H9 (cell line): ENCODE data around the gene UTF1. TPM values are rescaled to one million over a fixed set of nuclear protein-coding genes. Genes with fewer than 3 reads are reported as not detected.

ENCODE experiments used
- DNase-seq: peaks from one replicate; pipeline ENCODE4 v3.0.0-alpha.2; 2017
- H2AFZ ChIP-seq: one replicate; pipeline ENCODE4 v1.6.1; 2013; ENCODE audit warnings: mild to moderate bottlenecking, low read length, control low read depth, moderate library complexity
- H2AK5ac ChIP-seq: 2 replicates; pipeline ENCODE4 v1.6.1; 2013; ENCODE audit warnings: low read length, control low read depth, mixed read lengths; ENCODE audit not compliant: insufficient read length
- H2BK120ac ChIP-seq: one replicate; pipeline ENCODE4 v1.6.1; 2013; ENCODE audit warnings: low read depth, mild to moderate bottlenecking, low read length, control low read depth, inconsistent platforms; ENCODE audit not compliant: poor library complexity, severe bottlenecking
- H2BK12ac ChIP-seq: 2 replicates; pipeline ENCODE4 v1.6.1; 2013; ENCODE audit warnings: low read length, control low read depth, mixed read lengths, low read depth; ENCODE audit not compliant: insufficient read length
- H2BK15ac ChIP-seq: 2 replicates; pipeline ENCODE4 v1.6.1; 2013; ENCODE audit warnings: low read depth, low read length, control low read depth
- H2BK20ac ChIP-seq: one replicate; pipeline ENCODE4 v1.6.1; 2013; ENCODE audit warnings: low read depth, mild to moderate bottlenecking, low read length, control low read depth, inconsistent platforms; ENCODE audit not compliant: poor library complexity, severe bottlenecking
- H2BK5ac ChIP-seq: 2 replicates; pipeline ENCODE4 v1.6.1; 2013; ENCODE audit warnings: low read length, control low read depth, mixed read lengths; ENCODE audit not compliant: insufficient read length
- H3K14ac ChIP-seq: 2 replicates; pipeline ENCODE4 v1.6.1; 2013; ENCODE audit warnings: low read length, control low read depth; ENCODE audit not compliant: insufficient read depth
- H3K18ac ChIP-seq: 2 replicates; pipeline ENCODE4 v1.6.1; 2013; ENCODE audit warnings: low read depth, mild to moderate bottlenecking, mixed read lengths, low read length, control low read depth; ENCODE audit not compliant: insufficient read length
- H3K23ac ChIP-seq: 2 replicates; pipeline ENCODE4 v1.6.1; 2013; ENCODE audit warnings: low read length, control low read depth, mixed read lengths, low read depth; ENCODE audit not compliant: insufficient read length
- H3K23me2 ChIP-seq: 2 replicates; pipeline ENCODE4 v1.6.1; 2013; ENCODE audit warnings: low read depth, mild to moderate bottlenecking, mixed read lengths, low read length, control low read depth; ENCODE audit not compliant: insufficient read length, poor library complexity, severe bottlenecking
- H3K27ac ChIP-seq: 2 replicates; pipeline ENCODE4 v1.5.1; 2013; ENCODE audit warnings: low read length, control low read depth, mixed read lengths, low read depth; ENCODE audit not compliant: insufficient read length
- H3K27me3 ChIP-seq: 2 replicates; pipeline ENCODE4 v1.6.1; 2013; ENCODE audit warnings: low read length, control low read depth, inconsistent platforms; ENCODE audit not compliant: insufficient read depth
- H3K4ac ChIP-seq: 2 replicates; pipeline ENCODE4 v1.6.1; 2013; ENCODE audit warnings: low read depth, mild to moderate bottlenecking, control low read depth, inconsistent platforms, low read length, moderate library complexity
- H3K4me1 ChIP-seq: 2 replicates; pipeline ENCODE4 v1.6.1; 2013; ENCODE audit warnings: low read length, control low read depth, inconsistent platforms; ENCODE audit not compliant: insufficient read depth
- H3K4me2 ChIP-seq: 2 replicates; pipeline ENCODE4 v1.6.1; 2013; ENCODE audit warnings: low read length, control low read depth, mixed read lengths; ENCODE audit not compliant: insufficient read length, insufficient read depth
- H3K56ac ChIP-seq: 2 replicates; pipeline ENCODE4 v1.6.1; 2013; ENCODE audit warnings: low read depth, mild to moderate bottlenecking, mixed read lengths, low read length, control low read depth; ENCODE audit not compliant: insufficient read length
- H3K79me1 ChIP-seq: 2 replicates; pipeline ENCODE4 v1.6.1; 2013; ENCODE audit warnings: low read depth, mild to moderate bottlenecking, moderate library complexity, low read length, control low read depth, inconsistent platforms; ENCODE audit not compliant: insufficient read depth, poor library complexity, severe bottlenecking
- H3K79me2 ChIP-seq: 2 replicates; pipeline ENCODE4 v1.6.1; 2013; ENCODE audit warnings: low read length, control low read depth, inconsistent platforms; ENCODE audit not compliant: insufficient read depth
- H3K9ac ChIP-seq: 2 replicates; pipeline ENCODE4 v1.6.1; 2013; ENCODE audit warnings: low read length, control low read depth, mixed read lengths; ENCODE audit not compliant: insufficient read length; ENCODE audit errors: extremely low read depth
- H3K9me3 ChIP-seq: one replicate; pipeline ENCODE4 v1.6.1; 2013; ENCODE audit warnings: low read depth, low read length, inconsistent platforms; ENCODE audit not compliant: control insufficient read depth
- H3T11ph ChIP-seq: one replicate; pipeline ENCODE4 v1.6.1; 2013; ENCODE audit warnings: mild to moderate bottlenecking, low read length, control low read depth, inconsistent platforms
- H4K20me1 ChIP-seq: one replicate; pipeline ENCODE4 v1.6.1; 2013; ENCODE audit not compliant: control insufficient read depth, insufficient read length, insufficient read depth
- H4K5ac ChIP-seq: 2 replicates; pipeline ENCODE4 v1.6.1; 2013; ENCODE audit warnings: low read depth, mild to moderate bottlenecking, mixed read lengths, low read length, control low read depth; ENCODE audit not compliant: insufficient read length
- H4K8ac ChIP-seq: replicated peaks from 2 replicates; pipeline ENCODE4 v1.6.1; 2013; ENCODE audit warnings: low read length, control low read depth, mixed read lengths, low read depth; ENCODE audit not compliant: insufficient read length
- H4K91ac ChIP-seq: 2 replicates; pipeline ENCODE4 v1.6.1; 2013; ENCODE audit warnings: low read depth, mild to moderate bottlenecking, moderate library complexity, mixed read lengths, low read length, control low read depth; ENCODE audit not compliant: insufficient read length
- H3K27ac Mint-ChIP-seq, 3 experiments: 2 replicates in 2 of 3; 3 replicates in 1 of 3; pipeline ENCODE4 v1.8.0; 2020 to 2021; ENCODE audit warnings: mixed read lengths in 3 of 3, mild to moderate bottlenecking in 1 of 3, moderate library complexity in 1 of 3
- H3K27me3 Mint-ChIP-seq: 2 replicates; pipeline ENCODE4 v1.8.0; 2021; ENCODE audit warnings: low read depth, mild to moderate bottlenecking, moderate library complexity, mixed read lengths
- H3K36me3 Mint-ChIP-seq, 3 experiments: 2 replicates in 2 of 3; 3 replicates in 1 of 3; pipeline ENCODE4 v1.8.0; 2020 to 2021; ENCODE audit warnings: low read depth in 3 of 3, mixed read lengths in 3 of 3; ENCODE audit not compliant: insufficient read depth in 1 of 3
- H3K4me1 Mint-ChIP-seq, 2 experiments: 2 replicates each; pipeline ENCODE4 v1.8.0; 2020; ENCODE audit warnings: mixed read lengths in 2 of 2
- H3K4me3 Mint-ChIP-seq, 2 experiments: 2 replicates in 1 of 2; 3 replicates in 1 of 2; pipeline ENCODE4 v1.8.0; 2020 to 2021; ENCODE audit warnings: mild to moderate bottlenecking in 2 of 2, mixed read lengths in 2 of 2, moderate library complexity in 1 of 2
- H3K9me3 Mint-ChIP-seq, 2 experiments: 2 replicates in 1 of 2; 3 replicates in 1 of 2; pipeline ENCODE4 v1.8.0; 2020; ENCODE audit warnings: mild to moderate bottlenecking in 2 of 2, mixed read lengths in 2 of 2, moderate library complexity in 1 of 2
- WGBS: extraction: QIAGEN DNeasy Blood & Tissue Kit; methylation state at CpG from one replicate; pipeline ENCODE4 v1.1.7; 2013; ENCODE audit warnings: missing lambda C conversion rate, low lambda C conversion rate, mixed read lengths; ENCODE audit not compliant: insufficient read length; ENCODE audit errors: extremely low coverage; 5-methylcytosine and 5-hydroxymethylcytosine counted together
- total RNA-seq: library from RNA; stranded (reverse); gene quantifications from 2 replicates; pipeline ENCODE4 v1.2.1, GENCODE V29; 2021
- TF ChIP-seq, protein P1 (sequence below): fragments of 200-600 bp; sonication (generic); conservative IDR thresholded peaks from 3 replicates; pipeline ENCODE4 v1.8.0; 2021; ENCODE audit warnings: antibody characterized with exemption, mild to moderate bottlenecking

The UTF1 gene
- total RNA-seq, 1 experiment from 2014 or later: 31.5 TPM

DNA sequence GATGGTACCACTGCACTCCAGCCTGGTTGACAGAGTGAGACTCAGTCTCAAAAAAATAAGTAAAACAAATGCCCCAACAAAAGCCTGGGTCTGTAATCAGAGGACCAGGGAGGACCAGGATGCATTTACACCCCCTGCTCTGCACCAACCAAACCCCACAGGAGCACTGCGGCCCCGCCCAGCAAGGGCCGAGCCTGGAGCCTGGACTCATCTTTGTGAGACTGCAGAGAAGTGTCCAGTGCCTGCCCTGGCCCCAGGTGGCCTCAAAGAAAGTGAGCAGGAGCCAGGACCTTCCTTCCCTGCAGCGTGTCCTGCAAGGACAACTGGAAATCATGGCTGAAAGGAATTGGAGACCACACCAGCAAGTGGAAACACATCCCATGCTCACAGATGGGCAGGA lies 38.4 kb upstream of the UTF1 start:
- Histone ChIP-seq H3K9ac (no peak overlapping the region), H4K8ac (no peak overlapping the region), H2BK5ac (no peak overlapping the region), H3K9me3 (no peaks in the 10 kb centered on the region), H3K56ac (no peak overlapping the region), H4K91ac (no peak overlapping the region), H3K79me2 (no peaks in the 10 kb centered on the region), H3K27me3 (no peaks in the 10 kb centered on the region), H3K4me1 (no peaks in the 10 kb centered on the region), H3K23ac (no peak overlapping the region), H3K18ac (no peak overlapping the region), H3K4ac (no peak overlapping the region), H2AFZ (no peak overlapping the region), H4K5ac (no peak overlapping the region), H3K4me2 (no peak overlapping the region), H2BK20ac (no peak overlapping the region), H3T11ph (no peak overlapping the region), H2BK15ac (no peak overlapping the region), H2BK120ac (no peak overlapping the region), H4K20me1 (no peaks in the 10 kb centered on the region), H3K23me2 (no peaks in the 10 kb centered on the region), H2BK12ac (no peak overlapping the region), H3K14ac (no peak overlapping the region), H3K27ac (no peak overlapping the region), H3K79me1 (no peaks in the 10 kb centered on the region), H2AK5ac (no peak overlapping the region)
- no CpG with 5 or more reads among the region's 4 CpGs for WGBS
- DNase-seq: no peak
- Mint-ChIP-seq H3K4me3 (no peak overlapping the region), H3K4me1 (0 out of 4 replicates have a peak, but pooled peaks cover 0 to 2% of the 10 kb centered on the region in 2 experiments), H3K36me3 (peaks cover 0 to 34% (median 24%) of the 10 kb centered on the region in 3 experiments), H3K27me3 (peaks cover 16% of the 10 kb centered on the region), H3K27ac (no peak overlapping the region), H3K9me3 (peaks cover 17 to 32% of the 10 kb centered on the region in 2 experiments)
- TF ChIP-seq, protein P1, sequence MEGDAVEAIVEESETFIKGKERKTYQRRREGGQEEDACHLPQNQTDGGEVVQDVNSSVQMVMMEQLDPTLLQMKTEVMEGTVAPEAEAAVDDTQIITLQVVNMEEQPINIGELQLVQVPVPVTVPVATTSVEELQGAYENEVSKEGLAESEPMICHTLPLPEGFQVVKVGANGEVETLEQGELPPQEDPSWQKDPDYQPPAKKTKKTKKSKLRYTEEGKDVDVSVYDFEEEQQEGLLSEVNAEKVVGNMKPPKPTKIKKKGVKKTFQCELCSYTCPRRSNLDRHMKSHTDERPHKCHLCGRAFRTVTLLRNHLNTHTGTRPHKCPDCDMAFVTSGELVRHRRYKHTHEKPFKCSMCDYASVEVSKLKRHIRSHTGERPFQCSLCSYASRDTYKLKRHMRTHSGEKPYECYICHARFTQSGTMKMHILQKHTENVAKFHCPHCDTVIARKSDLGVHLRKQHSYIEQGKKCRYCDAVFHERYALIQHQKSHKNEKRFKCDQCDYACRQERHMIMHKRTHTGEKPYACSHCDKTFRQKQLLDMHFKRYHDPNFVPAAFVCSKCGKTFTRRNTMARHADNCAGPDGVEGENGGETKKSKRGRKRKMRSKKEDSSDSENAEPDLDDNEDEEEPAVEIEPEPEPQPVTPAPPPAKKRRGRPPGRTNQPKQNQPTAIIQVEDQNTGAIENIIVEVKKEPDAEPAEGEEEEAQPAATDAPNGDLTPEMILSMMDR: no peak
